Esophagus muscularis mucosa (tissue), 4 donors: ENCODE data around the gene IL5RA.

Experiments
- CTCF ChIP-seq, 3 experiments: fragments of 200-600 bp in 2 of 3; fragments of 450-650 bp in 1 of 3; sonication (generic) in 2 of 3; IDR thresholded peaks; one replicate each; pipeline ENCODE4 v1.5.1; 2017 to 2019; ENCODE audit warnings: antibody characterized with exemption in 3 of 3, mild to moderate bottlenecking in 2 of 3, moderate library complexity in 1 of 3
- EP300 ChIP-seq: sonication (generic); formaldehyde crosslinking; IDR thresholded peaks from one replicate; pipeline ENCODE4 v1.6.1; 2017; ENCODE audit warnings: antibody characterized with exemption
- POLR2A ChIP-seq: fragments of 450-650 bp; IDR thresholded peaks from one replicate; pipeline ENCODE4 v1.6.1; 2017; ENCODE audit warnings: antibody characterized with exemption, moderate library complexity, mild to moderate bottlenecking, low read depth
- POLR2AphosphoS5 ChIP-seq, 2 donors: sonication (generic); formaldehyde crosslinking; IDR thresholded peaks; one replicate each; pipeline ENCODE4 v1.6.1; 2017; ENCODE audit warnings: antibody characterized with exemption in 2 of 2

- no peak for TF ChIP-seq CTCF (IDR thresholded peaks at IDR 0.05)
- no peak for TF ChIP-seq EP300
- no peak for TF ChIP-seq POLR2A
- no peak for TF ChIP-seq POLR2AphosphoS5 (IDR thresholded peaks at IDR 0.05)
Observed at GRCh38 chr3:3065876-3066275, 44.3 kb downstream of the IL5RA start.
